Mammary epithelial cell (primary cell): Measurements from ENCODE around the gene LPP.

Source experiments
- CTCF ChIP-seq, 2 donors: IDR thresholded peaks in 1 of 2; conservative IDR thresholded peaks in 1 of 2; 2 replicates each; pipeline ENCODE4 v1.5.1; 2011 to 2012; ENCODE audit warnings: inconsistent platforms in 2 of 2, low read length in 2 of 2, mild to moderate bottlenecking in 2 of 2, control low read depth in 1 of 2, low read depth in 1 of 2; ENCODE audit not compliant: insufficient read depth in 1 of 2; ENCODE audit errors: extremely low read depth in 1 of 2
- EZH2 ChIP-seq: IDR thresholded peaks from 2 replicates; pipeline ENCODE4 v1.6.1; 2012; ENCODE audit warnings: low read length, inconsistent platforms, borderline replicate concordance

DNA sequence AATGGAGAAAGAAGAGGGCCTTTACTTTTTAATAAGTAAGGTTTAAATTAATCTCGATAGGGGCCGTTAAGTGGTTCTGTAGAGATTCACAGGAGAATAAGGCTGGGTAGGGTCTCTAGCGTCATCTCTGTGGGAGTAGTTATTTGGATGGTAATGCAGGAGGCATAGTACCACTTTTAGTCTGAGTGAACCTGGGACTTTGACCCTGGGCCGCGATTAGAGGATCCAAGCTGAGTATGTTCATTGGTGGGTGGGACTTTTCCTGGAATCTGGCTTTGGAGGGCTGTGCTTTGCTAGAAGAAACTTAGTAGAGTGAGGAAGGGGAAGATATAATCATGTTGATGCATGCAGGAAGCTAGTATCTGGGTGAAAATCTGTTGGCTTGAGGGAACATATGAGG, 4.0 kb downstream of the LPP start:
- no peak for TF ChIP-seq CTCF (conservative IDR thresholded peaks at IDR 0.05 in 1 of 2, IDR thresholded peaks at IDR 0.05 in 1 of 2; ENCODE audit: extremely low read depth in 1 of 2, insufficient read depth in 1 of 2, low read depth in 1 of 2, low read length in 2 of 2)
- no peak for TF ChIP-seq EZH2
